Measurements from ENCODE around the gene FIG4.
"Not testable (repeated sequence)": the region's sequence is repeated elsewhere in the genome, so short reads cannot be mapped to it uniquely, and the experiment has no call there.

The FIG4 gene

DNA sequence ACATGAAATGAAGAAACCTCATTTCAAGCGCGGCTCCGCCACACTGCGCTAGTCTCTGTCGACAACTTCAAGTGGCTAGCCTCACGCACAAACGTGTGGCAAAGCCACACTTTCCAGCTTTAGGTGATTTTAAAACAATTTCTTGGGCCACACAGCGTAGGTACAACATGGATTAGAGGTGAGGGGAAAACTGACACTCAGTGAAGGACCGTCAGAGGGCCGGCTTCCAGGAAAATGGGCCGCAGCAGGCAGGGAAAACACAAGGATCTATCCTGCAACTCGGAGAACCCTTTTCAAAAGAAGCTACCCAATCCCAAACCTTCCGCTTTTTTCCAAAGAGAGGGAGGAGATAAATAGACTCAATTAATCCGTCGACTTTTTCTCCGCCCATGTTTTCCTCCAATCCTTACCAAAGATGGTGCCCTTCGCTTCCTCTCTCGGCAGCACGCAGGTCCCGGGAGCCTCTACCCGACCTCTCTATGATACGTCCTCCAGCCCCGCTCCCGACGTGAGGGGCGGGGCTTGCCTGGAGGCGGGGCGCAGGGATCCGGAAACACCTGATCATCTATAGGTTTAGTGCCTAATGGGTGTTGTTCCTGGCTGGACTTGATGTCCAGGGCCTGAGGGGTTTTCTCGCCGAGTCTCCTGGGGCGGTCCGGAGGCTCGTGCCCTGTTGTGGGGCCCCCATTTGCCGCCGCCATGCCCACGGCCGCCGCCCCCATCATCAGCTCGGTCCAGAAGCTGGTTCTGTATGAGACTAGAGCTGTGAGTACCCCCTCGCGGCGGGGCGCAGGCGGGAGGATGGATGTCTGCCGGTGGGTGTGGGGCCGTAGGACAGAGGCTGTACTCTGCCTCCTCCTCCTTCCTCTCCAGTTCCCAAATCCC, at the start of gene FIG4, which contains the start of gene AK9:
TSS of gene FIG4 (plus strand) at position 560 of the 885 bp plus-strand sequence. CDS start at position 700, 140 bp downstream.
TSS of gene AK9 (minus strand) at position 466 of the 885 bp plus-strand sequence. CDS start 15,457 bp downstream, outside the sequence.
- in situ Hi-C loops (cut with MboI; ENCODE audit: low sequenced_read_pairs) = no loop called here

DNA sequence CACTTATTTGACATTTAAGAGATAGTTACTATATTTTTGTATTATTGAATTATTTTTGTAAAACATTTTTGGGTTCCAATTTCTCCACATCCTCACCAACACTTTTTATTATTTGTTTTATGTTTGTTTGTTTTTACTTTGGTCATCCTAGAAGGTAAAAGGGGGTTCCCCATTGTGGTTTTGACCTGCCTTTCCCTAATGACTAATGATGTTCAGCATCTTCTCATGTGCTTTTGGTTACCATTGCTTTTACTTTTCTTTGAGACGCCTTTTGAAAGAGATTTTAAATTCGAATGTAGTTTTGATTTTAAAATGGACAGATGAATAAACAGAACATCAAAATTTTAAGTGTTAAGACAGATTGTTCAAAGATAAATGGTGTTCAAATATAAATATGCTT, 47.0 kb upstream of the FIG4 start:
- in situ Hi-C loops (cut with MboI; ENCODE audit: low sequenced_read_pairs) = no loop called here

DNA sequence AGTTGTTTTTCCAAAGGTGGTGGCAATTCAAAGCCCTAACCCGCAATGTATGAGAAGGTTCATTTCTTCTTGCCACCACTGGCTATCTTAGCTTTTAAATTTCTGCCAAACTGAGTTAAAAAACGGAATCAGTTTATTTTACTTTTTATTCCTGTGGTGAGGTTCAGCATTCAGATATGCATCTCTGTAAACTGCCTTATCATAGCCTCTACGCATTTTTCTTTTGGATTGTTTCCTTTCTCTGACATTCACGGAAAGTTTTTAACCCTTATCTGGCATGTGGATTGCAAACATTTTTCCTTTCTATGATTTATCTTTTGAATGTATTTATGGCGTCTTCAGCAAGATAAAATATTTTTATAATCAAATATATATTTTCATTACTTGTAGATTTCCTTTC, 37.8 kb upstream of the FIG4 start:
- in situ Hi-C loops (cut with MboI; ENCODE audit: low sequenced_read_pairs) = no loop called here

DNA sequence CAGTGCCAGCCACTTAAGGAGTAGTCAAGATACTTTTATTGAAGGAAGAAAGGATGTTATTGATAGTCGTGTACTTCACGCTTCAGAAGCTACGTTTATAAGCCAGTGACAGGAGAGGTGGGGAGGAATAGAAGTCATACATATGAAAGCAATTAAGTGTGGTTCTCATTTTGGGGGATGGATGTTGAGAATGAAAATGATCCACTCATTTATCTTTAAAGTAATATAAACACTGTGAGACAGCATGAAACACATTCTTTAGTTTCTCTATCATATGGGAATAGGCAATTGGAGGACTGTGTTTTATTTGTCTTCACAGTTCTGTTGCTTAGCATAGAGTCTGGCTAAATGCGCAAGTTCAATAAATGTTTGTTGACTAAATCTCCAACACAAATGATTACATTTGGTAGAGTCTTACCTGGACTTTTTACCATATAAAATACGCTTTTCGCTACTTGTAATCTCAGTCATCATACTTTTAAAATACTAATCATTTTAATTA, 35.3 kb upstream of the FIG4 start:
- in situ Hi-C loops (cut with MboI; ENCODE audit: low sequenced_read_pairs) = no loop called here

DNA sequence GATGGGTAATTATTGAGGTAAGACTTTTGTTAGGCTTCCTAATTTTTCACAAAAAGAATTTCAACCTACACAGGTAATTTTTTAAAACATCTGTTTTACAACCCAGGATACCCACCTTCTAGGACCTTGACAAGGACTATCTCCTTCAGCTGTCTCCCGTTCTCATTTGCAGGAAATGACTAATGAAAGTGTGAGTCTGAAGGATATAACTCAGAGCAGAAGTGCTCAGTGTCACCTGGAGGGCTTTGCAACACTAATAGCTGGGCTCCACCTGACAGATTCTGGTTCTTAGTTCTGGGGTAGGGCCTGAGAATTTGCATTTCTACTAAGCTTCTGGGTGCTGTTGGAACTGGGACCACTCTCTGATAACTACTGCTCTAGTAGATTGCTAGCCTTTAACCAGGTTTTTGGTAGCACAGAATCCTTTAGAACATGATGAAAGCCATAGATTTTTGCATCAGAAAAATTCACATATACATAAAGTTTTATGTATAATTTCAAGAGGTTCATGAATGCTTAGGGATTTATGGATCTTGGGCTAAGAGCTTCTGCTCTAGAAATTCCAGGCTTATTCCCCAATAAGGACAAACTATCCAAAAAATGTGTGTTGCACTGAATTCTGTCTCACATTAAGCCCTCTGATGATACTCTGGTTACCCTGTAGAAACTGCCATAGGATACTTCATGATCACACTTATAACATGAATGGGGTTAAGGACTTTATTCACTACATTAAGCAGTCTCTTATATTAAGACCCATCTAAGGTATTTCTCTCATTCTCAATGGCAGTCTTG, 30.4 kb upstream of the FIG4 start:
- in situ Hi-C loops (cut with MboI; ENCODE audit: low sequenced_read_pairs) = no loop called here

DNA sequence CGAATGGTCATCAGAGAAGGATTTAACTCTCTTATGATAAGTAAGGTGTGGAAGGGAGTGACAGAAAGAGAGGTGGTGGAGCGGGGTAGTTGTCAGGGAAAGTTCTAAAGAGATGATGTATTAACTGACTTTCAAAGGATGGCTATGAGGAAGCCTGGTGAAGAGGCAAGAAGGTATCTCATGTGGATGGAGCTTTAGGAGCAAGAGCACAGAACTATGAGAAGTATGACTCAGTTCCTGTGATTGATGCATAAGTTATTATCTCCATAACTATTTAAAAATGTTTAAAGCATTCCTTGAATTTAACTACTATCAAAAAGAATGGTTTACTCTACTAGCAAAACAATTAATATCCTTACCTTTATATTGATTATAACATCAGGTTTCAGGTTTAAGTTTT, 28.9 kb upstream of the FIG4 start:
- in situ Hi-C loops (cut with MboI; ENCODE audit: low sequenced_read_pairs) = no loop called here

DNA sequence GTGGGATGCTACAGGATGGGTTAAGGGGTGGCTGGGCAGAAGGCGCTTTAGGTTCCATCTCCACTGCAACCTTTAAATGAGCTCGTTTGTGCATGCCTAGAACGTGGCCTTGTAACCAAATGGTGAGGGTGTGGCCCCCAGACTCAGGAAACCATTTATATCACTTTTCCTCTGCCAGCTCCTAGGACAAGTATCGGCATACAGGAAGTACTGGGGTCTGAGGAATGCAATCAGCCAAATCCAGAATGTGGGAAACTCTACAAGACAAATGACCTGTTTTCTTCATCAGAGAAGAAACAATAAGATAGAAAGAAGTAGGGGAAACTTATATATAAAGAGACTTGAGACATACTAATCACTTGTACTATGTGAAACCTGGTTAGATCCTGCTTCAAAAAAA, 21.3 kb upstream of the FIG4 start:
- in situ Hi-C loops (cut with MboI; ENCODE audit: low sequenced_read_pairs) = no loop called here

DNA sequence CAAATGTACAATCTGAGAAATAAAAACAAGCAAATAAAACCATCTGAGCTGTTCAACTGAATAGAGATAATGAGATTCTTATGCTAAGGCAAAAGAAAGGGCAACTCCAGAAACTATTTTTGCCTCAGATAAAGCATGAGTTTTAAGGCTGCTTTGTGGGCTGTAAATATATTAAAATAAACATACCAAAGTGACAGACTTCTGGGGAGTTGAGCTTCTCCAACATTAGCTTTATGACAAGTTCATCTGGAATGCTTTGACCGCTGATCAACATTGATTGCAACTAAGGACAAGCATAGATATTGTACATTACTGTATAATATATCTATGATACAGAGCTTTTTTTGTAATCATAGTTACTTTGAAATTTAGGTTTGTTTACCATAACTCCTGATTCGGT, 19.4 kb upstream of the FIG4 start:
- in situ Hi-C loops (cut with MboI; ENCODE audit: low sequenced_read_pairs) = no loop called here

DNA sequence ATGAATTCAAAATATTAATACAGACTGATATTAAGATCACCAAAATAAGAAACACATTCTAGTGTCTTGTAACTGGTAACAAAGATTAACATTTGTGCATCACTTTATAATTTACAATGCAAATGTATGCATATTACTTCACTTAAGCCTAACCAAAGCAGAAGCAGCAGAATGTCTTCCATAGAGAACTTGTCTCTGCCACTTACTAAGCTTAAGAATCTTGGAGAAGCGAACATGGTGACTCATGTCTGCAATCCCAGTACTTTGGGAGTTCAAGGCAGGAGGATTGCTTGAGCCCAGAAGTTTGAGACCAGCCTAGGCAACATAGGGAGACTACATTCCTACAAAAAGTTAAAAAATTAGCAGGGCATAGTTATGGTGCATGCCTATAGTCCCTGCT, 18.9 kb upstream of the FIG4 start:
- in situ Hi-C loops (cut with MboI; ENCODE audit: low sequenced_read_pairs) = no loop called here

DNA sequence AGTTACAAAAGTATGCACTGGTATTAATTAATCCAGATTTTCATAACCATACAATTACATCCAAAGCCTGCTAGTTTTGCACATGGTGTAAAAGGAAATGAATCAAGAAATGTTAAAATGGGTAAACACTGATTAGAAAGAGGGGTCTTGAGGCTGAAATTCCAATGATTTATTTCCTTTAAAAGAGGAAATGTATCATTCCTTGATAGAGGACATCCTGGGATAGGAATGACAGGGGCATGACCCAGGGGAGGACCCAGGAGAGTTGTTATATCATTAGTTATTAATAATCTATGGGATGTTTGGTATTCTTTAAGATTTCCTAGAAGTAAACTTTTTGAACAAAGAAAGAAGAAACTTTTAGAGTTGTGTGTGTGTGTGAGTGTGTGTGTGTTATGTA, 18.3 kb upstream of the FIG4 start:
- in situ Hi-C loops (cut with MboI; ENCODE audit: low sequenced_read_pairs) = no loop called here

DNA sequence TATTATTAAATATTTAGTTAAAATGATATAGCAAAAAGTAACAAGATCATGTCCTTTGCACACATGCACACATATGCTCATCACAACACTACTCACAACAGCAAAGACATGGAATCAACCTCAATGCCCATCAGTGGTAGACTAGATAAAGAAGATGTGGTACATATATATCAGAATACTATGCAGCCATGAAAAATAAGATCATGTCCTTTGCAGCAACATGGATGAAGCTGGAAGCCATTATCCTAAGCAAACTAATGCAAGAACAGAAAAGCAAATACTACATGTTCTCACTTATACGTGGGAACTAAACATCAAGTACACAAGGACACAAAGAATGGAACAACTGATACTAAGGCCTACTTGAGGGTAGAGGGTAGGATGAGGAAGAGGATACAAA, 14.4 kb upstream of the FIG4 start:
- in situ Hi-C loops (cut with MboI; ENCODE audit: low sequenced_read_pairs) = no loop called here

DNA sequence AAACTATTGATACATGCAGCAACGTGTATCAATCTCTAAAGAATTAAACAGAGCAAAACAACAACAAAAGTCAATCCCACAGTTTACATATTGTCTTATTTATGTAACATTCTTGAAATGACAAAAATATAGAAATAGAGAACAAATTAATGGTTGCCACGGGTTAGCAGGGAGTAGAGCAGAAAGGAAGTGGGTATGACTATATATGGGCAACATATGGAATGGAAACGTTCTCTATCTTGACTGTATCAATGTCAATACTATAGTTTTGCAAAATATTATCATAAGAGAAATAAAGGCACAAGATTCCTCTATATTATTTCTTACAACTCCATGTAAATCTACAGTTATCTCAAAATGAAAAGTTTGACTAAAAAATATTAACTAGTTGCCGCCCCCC, 12.9 kb upstream of the FIG4 start:
- in situ Hi-C loops (cut with MboI; ENCODE audit: low sequenced_read_pairs) = no loop called here

DNA sequence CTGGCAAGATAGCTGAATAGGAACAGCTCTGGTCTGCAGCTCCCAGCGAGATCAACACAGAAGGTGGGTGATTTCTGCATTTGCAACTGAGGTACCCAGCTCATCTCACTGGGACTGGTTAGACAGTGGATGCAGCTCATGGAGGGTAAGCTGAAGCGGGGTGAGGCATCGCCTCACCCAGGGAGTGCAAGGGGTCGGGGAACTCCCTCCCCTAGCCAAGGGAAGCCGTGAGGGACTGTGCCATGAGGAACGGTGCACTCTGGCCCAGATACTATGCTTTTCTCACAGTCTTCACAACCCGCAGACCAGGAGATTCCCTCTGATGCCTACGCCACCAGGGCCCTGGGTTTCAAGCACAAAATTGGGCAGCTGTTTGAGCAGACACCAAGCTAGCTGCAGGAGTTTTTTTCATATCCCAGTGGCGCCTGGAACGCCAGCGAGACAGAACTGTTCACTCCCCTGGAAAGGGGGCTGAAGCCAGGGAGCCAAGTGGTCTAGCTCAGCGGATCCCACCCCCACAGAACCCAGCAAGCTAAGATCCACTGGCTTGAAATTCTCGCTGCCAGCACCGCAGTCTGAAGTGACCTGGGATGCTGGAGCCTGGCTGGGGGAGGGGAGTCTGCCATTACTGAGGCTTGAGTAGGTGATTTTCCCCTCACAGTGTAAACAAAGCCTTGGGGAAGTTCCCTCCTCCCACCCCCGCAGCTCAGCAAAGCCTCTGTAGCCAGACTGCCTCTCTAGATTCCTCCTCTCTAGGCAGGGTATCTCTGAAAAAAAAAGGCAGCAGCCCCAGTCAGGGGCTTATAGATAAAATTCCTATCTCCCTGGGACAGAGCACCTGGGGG, 12.2 kb upstream of the FIG4 start:
- in situ Hi-C loops (cut with MboI; ENCODE audit: low sequenced_read_pairs) = not testable (repeated sequence)

DNA sequence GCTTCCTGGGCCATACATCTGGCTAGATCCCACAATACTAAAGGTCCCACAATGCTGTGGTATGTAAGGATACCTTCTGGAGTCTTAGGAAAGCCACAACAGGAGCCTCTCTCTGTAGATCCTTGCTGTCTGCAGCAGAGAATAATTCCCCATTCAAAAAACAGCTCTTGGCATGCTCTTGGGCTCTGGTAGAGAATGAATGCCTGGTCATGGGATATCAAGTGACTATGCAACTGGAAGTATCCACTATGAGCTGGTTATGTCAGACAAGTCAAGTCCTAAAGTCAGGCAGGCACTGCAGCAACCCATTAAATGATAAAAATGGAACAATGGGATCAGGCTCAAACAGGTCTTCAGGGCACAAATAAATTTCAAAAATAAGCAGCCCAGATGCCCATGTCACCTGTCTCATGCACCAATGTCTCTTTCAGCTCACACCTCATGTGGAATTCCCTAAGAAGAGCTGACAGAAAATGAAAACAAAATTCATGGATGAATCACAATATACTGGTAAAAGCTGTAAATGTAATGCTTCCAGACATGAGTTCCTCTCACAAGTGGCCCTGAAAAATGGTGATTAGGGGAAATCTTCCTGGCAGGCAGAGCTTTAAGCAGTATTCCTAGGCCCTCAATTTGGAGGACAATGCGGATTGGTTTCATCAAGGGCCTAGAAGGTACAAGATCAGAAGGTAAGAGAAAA, 4.4 kb upstream of the FIG4 start:
- in situ Hi-C loops (cut with MboI; ENCODE audit: low sequenced_read_pairs) = no loop called here

DNA sequence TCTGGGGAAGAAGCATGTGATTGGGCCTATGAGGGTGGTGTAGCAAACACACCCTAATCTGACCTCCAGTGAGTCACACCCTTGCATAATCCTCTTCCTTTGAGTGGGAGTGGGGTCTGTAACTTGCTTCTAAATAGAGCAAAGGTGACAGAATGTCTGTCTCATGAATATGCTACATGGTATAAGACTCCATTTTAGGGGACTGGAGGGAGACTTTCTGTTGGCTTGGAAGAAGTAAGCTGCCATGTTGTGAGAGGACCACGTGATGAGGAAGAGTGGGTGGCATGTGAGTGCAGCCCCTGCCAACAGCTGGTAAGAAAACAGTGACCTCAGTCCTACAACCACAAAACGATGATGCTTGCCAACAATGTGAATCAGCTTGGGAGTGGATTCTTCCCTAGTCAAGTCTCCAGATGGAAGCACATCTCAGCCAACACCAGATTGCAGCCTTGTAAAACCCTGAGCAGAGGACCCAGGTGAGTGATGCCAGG, 3.8 kb upstream of the FIG4 start:
- in situ Hi-C loops (cut with MboI; ENCODE audit: low sequenced_read_pairs) = no loop called here

DNA sequence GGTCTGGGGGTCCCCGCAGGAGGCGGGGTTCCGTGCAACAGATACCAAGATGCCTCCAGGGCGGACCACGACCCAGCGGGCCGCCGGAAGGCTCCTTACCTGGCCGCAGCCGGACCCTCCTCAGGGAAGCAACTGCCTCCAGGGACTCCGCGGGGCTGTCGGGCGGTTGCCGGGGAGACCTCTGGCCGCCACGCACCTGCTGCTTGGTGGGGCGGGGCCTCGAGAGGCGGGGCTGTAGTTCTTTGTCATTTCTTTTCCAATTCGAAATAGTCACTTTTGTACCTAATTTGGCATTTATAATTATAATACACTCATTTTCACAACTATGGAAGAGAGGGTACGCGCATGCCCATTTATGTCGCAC, 741 bp upstream of the FIG4 start:
- in situ Hi-C loops (cut with MboI; ENCODE audit: low sequenced_read_pairs) = no loop called here

DNA sequence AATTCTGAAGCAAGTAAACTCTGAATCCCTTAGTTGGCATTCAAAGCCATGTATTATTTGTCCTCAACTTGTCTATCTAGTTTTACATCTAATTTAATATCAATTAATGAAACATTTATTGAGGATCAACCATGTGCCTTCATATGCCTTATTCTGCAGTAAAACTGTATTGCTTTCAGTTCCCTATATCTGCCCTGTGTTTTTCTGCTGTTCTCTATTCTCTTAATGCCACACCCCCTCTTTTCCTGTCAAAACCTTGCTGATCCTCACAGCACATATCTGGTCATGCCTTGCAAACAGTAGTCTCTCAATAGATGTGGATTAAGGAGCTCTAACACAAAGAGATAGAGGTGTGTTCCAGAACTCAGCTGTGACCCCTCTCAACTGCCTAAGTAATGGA, 2.0 kb downstream of the FIG4 start:
- in situ Hi-C loops (cut with MboI; ENCODE audit: low sequenced_read_pairs) = no loop called here

DNA sequence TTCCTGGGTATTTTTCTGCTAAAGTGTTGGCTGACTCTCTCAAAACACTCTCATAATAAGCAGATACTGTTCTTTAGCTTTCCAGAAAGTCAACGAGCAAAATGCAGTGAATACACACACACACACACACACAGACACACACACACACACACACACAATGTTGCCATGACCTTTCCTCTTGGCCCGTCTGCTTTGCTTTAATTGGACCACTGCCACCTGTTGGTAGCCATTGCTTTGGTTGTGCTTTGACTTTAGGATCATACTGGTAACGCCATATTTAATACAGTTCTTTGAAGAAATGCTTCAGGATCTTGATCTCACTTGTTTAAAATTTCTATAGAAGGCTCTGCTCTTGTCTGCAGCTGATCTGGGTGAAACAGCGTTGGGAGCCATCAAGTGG, 4.4 kb downstream of the FIG4 start:
- in situ Hi-C loops (cut with MboI; ENCODE audit: low sequenced_read_pairs) = no loop called here

DNA sequence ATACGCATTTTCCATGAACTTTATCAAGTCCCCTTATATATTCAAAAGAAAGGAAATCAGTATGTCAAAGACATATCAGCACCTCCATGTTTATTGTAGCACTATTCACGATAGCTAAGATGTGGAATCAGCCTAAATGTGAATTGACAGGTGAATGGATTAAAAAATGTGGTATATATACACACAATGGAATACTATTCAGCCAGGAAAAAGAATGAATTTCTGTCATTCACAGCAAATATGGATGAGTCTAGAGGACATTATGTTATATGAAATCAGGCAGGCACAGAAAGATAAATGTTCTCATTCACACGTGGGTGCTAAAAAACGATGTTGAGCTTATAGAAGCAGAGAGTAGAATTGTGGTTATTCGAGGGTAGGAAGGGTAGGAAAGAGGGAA, 5.3 kb downstream of the FIG4 start:
- in situ Hi-C loops (cut with MboI; ENCODE audit: low sequenced_read_pairs) = no loop called here

DNA sequence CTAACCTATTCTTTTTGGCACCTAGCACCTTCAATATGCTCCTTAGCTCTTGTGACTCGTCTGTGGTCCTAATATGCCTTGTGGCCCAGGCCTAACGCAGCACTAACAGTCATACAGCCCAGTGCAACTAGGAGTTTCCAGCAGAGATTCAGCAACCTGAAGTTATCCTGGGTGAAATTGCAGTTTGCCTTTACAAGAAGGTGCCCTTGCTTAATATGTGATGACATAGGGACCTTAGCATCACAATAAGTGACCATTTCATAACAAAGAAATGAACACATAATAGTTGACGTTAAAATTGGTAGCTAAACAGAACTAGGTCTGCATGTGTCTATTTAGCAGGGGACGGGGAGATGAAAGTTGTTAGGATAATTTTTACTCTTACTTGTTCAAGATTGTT, 10.1 kb downstream of the FIG4 start:
- in situ Hi-C loops (cut with MboI; ENCODE audit: low sequenced_read_pairs) = loop anchor here (10.0 to 25.0 kb wide), 2 partner anchors 334 to 686 kb away; no protein-coding TSS in a partner anchor
